Measurements from ENCODE around the gene AGPAT2.

DNA sequence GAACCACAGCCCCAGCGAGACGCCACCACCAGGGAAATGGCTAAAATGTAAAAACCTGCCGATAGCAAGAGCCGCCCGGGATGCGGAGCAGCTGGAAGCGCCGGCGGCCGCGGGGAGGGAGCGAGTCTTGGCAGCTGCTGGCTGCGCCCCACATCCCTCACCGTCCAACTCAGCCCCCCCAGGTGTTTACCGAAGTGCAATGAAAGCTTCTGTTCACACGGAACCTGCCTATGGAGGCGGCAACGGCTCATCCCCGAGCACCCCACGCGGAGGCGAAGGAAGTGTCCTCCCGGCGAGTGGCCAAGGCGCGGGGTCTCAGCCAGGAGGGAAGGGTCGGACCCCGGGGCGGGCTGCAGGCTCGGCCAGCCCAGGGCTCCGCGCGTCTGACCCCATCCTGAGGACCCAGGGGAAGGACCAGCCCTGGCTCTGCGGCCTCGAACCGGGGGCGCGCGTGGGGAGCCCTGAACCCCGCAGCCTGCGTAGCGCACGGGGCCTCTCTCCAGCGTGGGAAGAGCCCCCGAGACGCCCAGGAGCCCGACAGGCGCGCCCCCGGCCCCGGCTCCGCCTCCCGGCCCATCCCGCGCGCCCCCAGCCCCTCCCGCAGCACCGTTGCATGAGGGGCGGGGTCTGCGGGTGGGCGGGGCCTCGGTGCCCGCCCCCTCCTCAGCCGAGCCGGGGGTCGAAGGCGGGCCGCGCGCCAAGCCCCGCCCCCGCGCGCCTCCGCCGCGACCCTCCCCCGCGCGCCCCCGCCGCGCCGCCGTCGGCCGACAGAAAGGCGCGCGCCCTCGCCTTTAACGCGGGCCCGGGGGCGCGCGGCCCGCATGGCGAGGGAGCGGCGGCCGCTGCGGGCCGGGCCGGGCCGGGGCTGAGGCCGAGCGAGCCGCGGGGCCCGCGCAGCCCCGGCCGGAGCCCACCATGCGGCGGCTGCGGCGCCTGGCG, 24.8 kb upstream of the AGPAT2 start, which contains the start of gene DIPK1B:
- TF ChIP-seq, protein P1, sequence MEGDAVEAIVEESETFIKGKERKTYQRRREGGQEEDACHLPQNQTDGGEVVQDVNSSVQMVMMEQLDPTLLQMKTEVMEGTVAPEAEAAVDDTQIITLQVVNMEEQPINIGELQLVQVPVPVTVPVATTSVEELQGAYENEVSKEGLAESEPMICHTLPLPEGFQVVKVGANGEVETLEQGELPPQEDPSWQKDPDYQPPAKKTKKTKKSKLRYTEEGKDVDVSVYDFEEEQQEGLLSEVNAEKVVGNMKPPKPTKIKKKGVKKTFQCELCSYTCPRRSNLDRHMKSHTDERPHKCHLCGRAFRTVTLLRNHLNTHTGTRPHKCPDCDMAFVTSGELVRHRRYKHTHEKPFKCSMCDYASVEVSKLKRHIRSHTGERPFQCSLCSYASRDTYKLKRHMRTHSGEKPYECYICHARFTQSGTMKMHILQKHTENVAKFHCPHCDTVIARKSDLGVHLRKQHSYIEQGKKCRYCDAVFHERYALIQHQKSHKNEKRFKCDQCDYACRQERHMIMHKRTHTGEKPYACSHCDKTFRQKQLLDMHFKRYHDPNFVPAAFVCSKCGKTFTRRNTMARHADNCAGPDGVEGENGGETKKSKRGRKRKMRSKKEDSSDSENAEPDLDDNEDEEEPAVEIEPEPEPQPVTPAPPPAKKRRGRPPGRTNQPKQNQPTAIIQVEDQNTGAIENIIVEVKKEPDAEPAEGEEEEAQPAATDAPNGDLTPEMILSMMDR (conservative IDR thresholded peaks at IDR 0.05): no peak
- no peak for TF ChIP-seq ZFX (IDR thresholded peaks at IDR 0.05)

All from C4-2B (cell line).